Dedifferentiated amniotic fluid mesenchymal stem cell (primary cell): ENCODE data around the gene USP10.

ENCODE experiments used
- DNase-seq: peaks from one replicate; pipeline ENCODE4 v3.0.0-alpha.2; 2016; ENCODE audit errors: extremely low spot score

The USP10 gene

GRCh38 chr16:84699147-84699711, 571 bp upstream of the USP10 start:
- no peak for DNase-seq

- DNase-seq = peak; percentile 24
Measured at GRCh38 chr16:84700446-84701300, 873 bp downstream of the USP10 start.

GRCh38 chr16:84703681-84704080, 3.9 kb downstream of the USP10 start:
- DNase-seq = no peak

DNA sequence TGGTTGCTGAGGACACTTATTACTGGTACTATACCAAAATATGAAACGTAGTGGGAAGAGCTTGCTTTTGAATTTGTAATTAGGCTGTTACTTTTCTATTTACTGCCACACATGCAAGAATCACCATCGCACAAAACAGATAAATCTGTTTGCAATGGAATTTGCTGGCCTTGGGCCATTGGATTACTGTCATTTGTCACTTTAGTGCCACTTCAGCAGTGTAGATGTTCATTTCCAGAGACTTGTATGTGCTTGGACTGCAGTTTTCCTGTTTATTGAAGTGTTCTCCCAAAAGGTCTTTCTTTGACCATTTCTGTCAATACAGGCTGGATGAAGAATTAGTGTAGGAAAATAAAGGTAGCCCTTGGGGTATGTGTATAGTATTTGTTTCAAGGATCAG, 4.5 kb downstream of the USP10 start:
- DNase-seq = no peak

GRCh38 chr16:84706856-84707255, 7.1 kb downstream of the USP10 start:
- no peak for DNase-seq

GRCh38 chr16:84709609-84710008, 9.8 kb downstream of the USP10 start:
- no peak for DNase-seq

- DNase-seq = no peak
Measured at GRCh38 chr16:84710686-84711085, 10.9 kb downstream of the USP10 start.

GRCh38 chr16:84712138-84712671, 12.4 kb downstream of the USP10 start:
- no peak for DNase-seq

- DNase-seq = no peak
Measured at GRCh38 chr16:84712801-84713775, 13.3 kb downstream of the USP10 start.

DNA sequence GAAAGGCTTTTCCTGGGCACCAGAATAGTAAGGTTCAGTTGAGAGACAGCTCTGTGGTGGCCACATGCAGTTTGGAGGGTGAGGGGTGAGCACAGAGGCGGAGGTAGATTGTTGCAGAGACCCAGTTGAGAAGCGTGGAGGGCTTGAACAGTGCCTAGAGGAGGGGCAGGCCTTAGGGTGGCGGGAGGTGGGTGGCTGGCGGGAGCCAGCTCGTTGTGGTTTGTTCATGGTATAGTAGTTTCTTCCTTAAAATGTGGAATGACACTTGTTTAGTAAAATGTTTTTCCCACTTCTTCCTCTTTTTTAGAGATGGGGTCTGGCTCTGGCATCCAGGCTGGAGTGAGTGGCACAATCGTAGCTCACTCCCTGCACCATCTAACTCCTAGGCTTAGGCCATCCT, 14.2 kb downstream of the USP10 start:
- DNase-seq = no peak

DNA sequence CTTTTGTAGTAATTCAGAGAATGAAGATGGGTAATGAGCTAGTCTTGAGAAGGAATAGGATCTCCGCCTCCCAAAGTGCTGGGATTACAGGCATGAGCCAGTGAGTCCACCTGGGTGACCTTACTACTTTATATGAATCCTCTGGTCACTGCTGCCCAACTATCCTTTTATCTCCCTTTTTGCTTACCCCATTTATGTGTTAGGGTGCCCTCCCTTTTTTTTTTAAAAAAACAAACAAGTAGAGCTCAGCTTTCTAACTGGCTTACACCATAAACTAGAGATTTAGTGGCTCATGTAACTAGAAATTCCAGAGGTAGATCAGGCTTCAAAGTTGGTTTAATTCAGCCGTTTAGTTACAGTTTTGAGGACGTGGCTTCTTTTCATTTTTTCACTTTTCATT, 15.6 kb downstream of the USP10 start:
- no peak for DNase-seq

GRCh38 chr16:84715854-84716253, 16.1 kb downstream of the USP10 start:
- DNase-seq = no peak

GRCh38 chr16:84716740-84717139, 16.9 kb downstream of the USP10 start:
- DNase-seq = no peak

DNA sequence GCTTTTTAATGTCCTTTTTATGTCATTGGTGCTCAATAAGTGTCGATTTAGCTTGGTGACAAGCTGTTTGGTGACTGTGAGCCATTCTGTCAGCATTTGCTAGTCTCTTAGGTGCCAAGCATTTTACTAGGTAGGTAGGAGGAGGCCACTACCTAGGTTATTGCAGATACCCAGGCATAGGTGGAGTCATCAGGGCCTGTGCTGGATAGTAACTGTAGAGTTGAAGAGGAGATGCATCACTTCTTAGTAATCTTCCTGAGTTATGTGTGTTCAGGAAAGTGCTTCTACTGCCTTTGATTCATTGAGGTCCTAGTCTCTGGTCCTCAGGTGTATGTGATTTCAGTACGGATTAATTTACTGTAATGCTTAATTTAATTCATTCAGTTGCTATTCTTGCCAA, 17.7 kb downstream of the USP10 start:
- DNase-seq = no peak

DNA sequence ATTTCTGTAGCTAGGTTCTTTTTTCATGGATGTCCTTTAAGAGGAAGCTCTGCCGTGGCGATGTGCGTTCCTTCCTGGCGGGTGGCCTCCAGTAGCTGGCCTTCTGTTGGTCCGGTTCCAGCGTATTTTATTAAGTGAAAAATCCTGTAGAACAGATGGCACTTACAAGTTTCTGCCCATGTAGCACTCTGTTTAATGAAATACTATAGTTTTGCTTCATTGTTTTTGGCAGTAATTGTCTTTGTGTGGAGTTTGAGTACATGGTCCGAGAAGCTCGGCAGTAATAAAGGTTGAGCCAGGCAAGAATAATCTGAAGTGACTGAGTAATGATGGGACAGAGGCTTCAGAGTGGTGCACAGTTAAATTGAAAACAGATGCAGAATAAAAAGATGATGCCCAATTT, 20.4 kb downstream of the USP10 start:
- DNase-seq = no peak

DNA sequence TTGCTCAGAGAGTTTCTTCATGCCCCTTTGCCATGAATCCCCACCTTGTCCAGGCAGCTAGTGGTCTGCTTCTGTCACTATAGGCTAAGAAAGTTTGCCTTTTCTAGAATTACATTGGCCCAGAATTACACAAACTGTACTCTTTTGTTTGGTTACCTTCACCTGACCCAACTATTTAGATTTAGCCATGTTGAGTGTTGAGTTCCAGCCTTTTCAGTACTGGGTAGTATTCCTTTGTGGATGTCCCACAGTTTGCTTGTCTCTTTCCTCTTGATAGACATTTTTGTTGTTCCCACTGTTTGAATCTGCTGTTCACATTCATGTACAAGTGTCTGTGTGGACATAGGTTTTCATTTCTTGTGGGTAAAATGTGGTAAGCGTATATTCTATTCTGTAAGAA, 22.3 kb downstream of the USP10 start:
- no peak for DNase-seq

DNA sequence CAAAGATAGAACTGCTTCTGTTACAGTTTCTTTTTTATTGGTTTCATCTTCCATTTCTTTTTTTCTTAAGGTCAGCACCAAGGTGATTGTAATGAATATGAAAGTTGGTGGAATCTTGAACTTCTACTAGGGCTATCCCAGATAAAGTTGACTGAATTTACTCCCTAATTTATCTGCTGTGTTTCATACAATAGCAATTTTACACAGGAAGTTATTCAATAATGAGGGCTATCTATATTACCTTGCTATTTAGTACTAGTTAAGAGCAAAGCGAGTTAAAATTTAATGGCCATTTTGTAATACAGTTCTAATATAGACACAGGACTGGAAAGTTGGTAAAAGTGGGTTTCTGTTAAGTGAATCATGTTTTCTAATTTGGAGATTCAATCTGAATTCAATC, 24.1 kb downstream of the USP10 start:
- no peak for DNase-seq

GRCh38 chr16:84724606-84725309, 25.0 kb downstream of the USP10 start:
- no peak for DNase-seq

- DNase-seq = no peak
Measured at GRCh38 chr16:84725481-84726078, 25.8 kb downstream of the USP10 start.

DNA sequence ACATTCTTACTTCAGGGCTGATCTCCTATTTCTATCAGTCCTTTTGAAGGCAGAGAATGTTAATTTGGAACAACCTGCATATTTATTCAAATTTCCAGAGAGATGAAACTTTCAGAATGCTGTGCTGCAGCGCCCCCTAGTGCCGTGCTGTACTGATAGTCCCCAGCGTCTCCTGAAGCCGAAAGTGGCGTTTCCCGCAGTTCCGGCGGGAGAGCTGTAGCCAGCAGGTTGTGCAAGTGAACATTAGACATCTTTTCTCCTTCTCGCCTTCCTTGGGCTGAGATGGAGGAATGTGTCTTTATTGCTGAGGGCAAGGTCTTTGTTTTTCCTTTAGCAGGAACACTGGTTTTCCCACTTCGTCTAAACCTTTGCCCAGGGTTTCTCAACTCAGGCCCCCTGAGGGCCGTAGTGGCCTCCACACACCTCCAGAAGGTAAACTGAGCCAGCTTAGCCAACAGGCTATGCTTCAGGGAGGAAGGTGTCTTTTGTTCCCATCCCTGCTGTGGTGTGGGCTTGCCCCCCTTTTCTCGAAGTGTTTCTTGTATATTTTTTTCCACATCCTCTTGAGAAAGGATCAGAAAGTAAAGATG, 26.4 kb downstream of the USP10 start:
- peak; percentile 67 for DNase-seq
